ENCODE results near the gene OTUB2.
"Not testable (repeated sequence)": the region's sequence is repeated elsewhere in the genome, so short reads cannot be mapped to it uniquely, and the experiment has no call there.

OTUB2 gene

GRCh38 chr14:94062344-94062940, 36.3 kb downstream of the OTUB2 start:
- DNase-seq = no peak

GRCh38 chr14:94066089-94066676, 40.0 kb downstream of the OTUB2 start:
- DNase-seq = peak; percentile 83

GRCh38 chr14:94072076-94072475, 45.9 kb downstream of the OTUB2 start:
- not testable (repeated sequence) for DNase-seq

- no peak for DNase-seq
Observed at GRCh38 chr14:94074534-94074933, 48.4 kb downstream of the OTUB2 start.

GRCh38 chr14:94075008-94075407, 48.9 kb downstream of the OTUB2 start:
- no peak for DNase-seq

GRCh38 chr14:94077111-94077821, 51.1 kb downstream of the OTUB2 start:
- DNase-seq = no peak

GRCh38 chr14:94077823-94078222, 51.7 kb downstream of the OTUB2 start:
- DNase-seq = no peak

- peak; percentile 33 for DNase-seq
Observed at GRCh38 chr14:94079891-94080620, 53.9 kb downstream of the OTUB2 start.

- DNase-seq = peak; percentile 97
Observed at GRCh38 chr14:94080621-94081385, 54.7 kb downstream of the OTUB2 start, which contains the start of the genes DDX24 and IFI27L1. TSS of gene DDX24 (minus strand) at chr14:94081202. CDS start at chr14:94079742, 1,460 bp downstream. TSS of gene IFI27L1 (plus strand) at chr14:94081310. CDS start at chr14:94096938, 15,628 bp downstream.

GRCh38 chr14:94081386-94081820, 55.3 kb downstream of the OTUB2 start:
- DNase-seq = peak; percentile 72

GRCh38 chr14:94087891-94088290, 61.8 kb downstream of the OTUB2 start:
- no peak for DNase-seq

- DNase-seq = no peak
Observed at GRCh38 chr14:94088516-94088915, 62.4 kb downstream of the OTUB2 start.

- DNase-seq = no peak
Observed at GRCh38 chr14:94089479-94089878, 63.3 kb downstream of the OTUB2 start.

GRCh38 chr14:94093418-94093817, 67.3 kb downstream of the OTUB2 start:
- no peak for DNase-seq

GRCh38 chr14:94097091-94097490, 71.0 kb downstream of the OTUB2 start:
- no peak for DNase-seq
